K562 (cell line): ENCODE results near the gene CR2. TPM values are rescaled to one million over a fixed set of nuclear protein-coding genes. Genes with fewer than 3 reads are reported as not detected.

Experiments used
- ATAC-seq: fragments of 200-7000 bp; cut with Tn5 transposase; 3 replicates; pipeline ENCODE4 v1.9.1; 2020; ENCODE audit warnings: moderate library complexity
- BruUV-seq: library from RNA; stranded (reverse); fragments of 400-500 nt; replicated peaks from 2 replicates; lab custom pipeline; 2021; lab: Mats Ljungman, UMichigan
- CTCF ChIA-PET: fragments of 300-600 bp; formaldehyde crosslinking; extraction: SDS; loops from one replicate; lab custom pipeline; 2021; ENCODE audit warnings: low intra/inter-chr PET ratio; lab: Yijun Ruan, JAX
- POLR2A ChIA-PET: fragments of 300-600, 350-650 bp; sonication (Branson Sonifier 250); formaldehyde crosslinking; extraction: SDS; loops from one replicate; lab custom pipeline; 2021; ENCODE audit warnings: antibody characterized with exemption, inconsistent platforms; lab: Yijun Ruan, JAX
- DNase-seq, 4 experiments: peaks; one replicate each; pipeline versions ENCODE4 v3.0.0 to v3.0.0-alpha.2; 2011 to 2018; ENCODE audit warnings: low spot score in 3 of 4, mixed read lengths in 3 of 4; ENCODE audit errors: extremely low read depth in 1 of 4
- FAIRE-seq: peaks from 2 replicates; lab custom pipeline; 2011; peaks lifted over from hg19 to GRCh38; lab: Jason Lieb, UNC
- H2AFZ ChIP-seq: 2 replicates; pipeline ENCODE4 v1.6.0; 2011; ENCODE audit warnings: low read depth, low read length, control low read depth, inconsistent platforms
- H3K27ac ChIP-seq: fragments of 200-600 bp; 3 replicates; pipeline ENCODE4 v1.8.0; 2011; ENCODE audit warnings: low read depth, mild to moderate bottlenecking, control low read depth, inconsistent platforms, low read length, moderate library complexity, mixed read lengths; ENCODE audit errors: extremely low read depth
- H3K27me3 ChIP-seq, 2 experiments: fragments of 300-600 bp in 1 of 2; 2 replicates in 1 of 2; 3 replicates in 1 of 2; pipeline versions ENCODE4 v1.6.0 to v1.8.0; 2011; ENCODE audit warnings: inconsistent platforms in 2 of 2, low read length in 2 of 2, mild to moderate bottlenecking in 1 of 2, mixed read lengths in 1 of 2, moderate library complexity in 1 of 2; ENCODE audit not compliant: control insufficient read depth in 2 of 2, insufficient read depth in 2 of 2
- H3K36me3 ChIP-seq: fragments of 300-600 bp; 3 replicates; pipeline ENCODE4 v1.8.0; 2011; ENCODE audit warnings: mild to moderate bottlenecking, low read length, inconsistent platforms; ENCODE audit not compliant: control insufficient read depth, insufficient read depth
- H3K4me1 ChIP-seq, 2 experiments: fragments of 200-600 bp in 1 of 2; replicated peaks in 1 of 2; 2 replicates in 1 of 2; 3 replicates in 1 of 2; pipeline versions ENCODE4 v1.5.1 to v1.8.0; 2011; ENCODE audit warnings: inconsistent platforms in 2 of 2, low read length in 2 of 2, mild to moderate bottlenecking in 1 of 2, mixed read lengths in 1 of 2, moderate library complexity in 1 of 2; ENCODE audit not compliant: control insufficient read depth in 2 of 2, insufficient read depth in 2 of 2
- H3K4me2 ChIP-seq: 2 replicates; pipeline ENCODE4 v1.6.1; 2011; ENCODE audit warnings: low read length, control low read depth, inconsistent platforms, mixed read lengths; ENCODE audit not compliant: insufficient read depth
- H3K4me3 ChIP-seq: fragments of 200-600 bp; sonication (generic), shearing (Covaris generic); 2 replicates; pipeline ENCODE4 v1.5.1; 2016; ENCODE audit warnings: control low read depth, inconsistent platforms
- H3K79me2 ChIP-seq: fragments of 200-600 bp; 3 replicates; pipeline ENCODE4 v1.8.0; 2011; ENCODE audit warnings: low read length, inconsistent platforms; ENCODE audit not compliant: control insufficient read depth, insufficient read depth
- H3K9ac ChIP-seq, 2 experiments: 2 replicates each; pipeline versions ENCODE4 v1.6.0 to v1.6.1; 2011; ENCODE audit warnings: low read depth in 2 of 2, low read length in 2 of 2, control low read depth in 1 of 2, inconsistent platforms in 1 of 2, mild to moderate bottlenecking in 1 of 2, mixed read lengths in 1 of 2; ENCODE audit not compliant: insufficient read depth in 1 of 2
- H3K9me1 ChIP-seq: one replicate; pipeline ENCODE4 v1.6.0; 2011; ENCODE audit warnings: inconsistent platforms, mild to moderate bottlenecking, low read length, moderate library complexity; ENCODE audit not compliant: control insufficient read depth, insufficient read depth
- H3K9me3 ChIP-seq: replicated peaks from 2 replicates; pipeline ENCODE4 v1.5.1; 2011; ENCODE audit warnings: low read depth, low read length, inconsistent platforms; ENCODE audit not compliant: control insufficient read depth, insufficient read depth
- H4K20me1 ChIP-seq: replicated peaks from 2 replicates; pipeline ENCODE4 v1.6.1; 2011; ENCODE audit warnings: low read length, inconsistent platforms, mixed read lengths; ENCODE audit not compliant: control insufficient read depth, insufficient read depth
- CBX8 ChIP-seq: fragments of 200-600 bp; sonication (generic); IDR thresholded peaks from 2 replicates; pipeline ENCODE4 v1.6.1; 2012; ENCODE audit warnings: borderline replicate concordance, mixed run types, low read depth, mild to moderate bottlenecking, moderate library complexity, mixed read lengths, low read length, control low read depth, inconsistent platforms; ENCODE audit not compliant: poor library complexity, severe bottlenecking; ENCODE audit errors: extremely low read depth
- ETV5 ChIP-seq: sonication (generic); formaldehyde crosslinking; IDR thresholded peaks from 2 replicates; pipeline ENCODE4 v1.4.0; 2020; ENCODE audit warnings: low read depth, mild to moderate bottlenecking, missing genetic modification reagents
- GMEB1 ChIP-seq: fragments of 250-450 bp; sonication (Bioruptor Pico); IDR thresholded peaks from 2 replicates; pipeline ENCODE4 v1.4.0; 2020; ENCODE audit warnings: mild to moderate bottlenecking
- HMG20B ChIP-seq: fragments of 250-450 bp; sonication (Bioruptor Pico); IDR thresholded peaks from 2 replicates; pipeline ENCODE4 v1.5.0; 2021; ENCODE audit warnings: mild to moderate bottlenecking
- POLR2AphosphoS2 ChIP-seq: IDR thresholded peaks from 2 replicates; pipeline ENCODE4 v1.6.1; 2012; ENCODE audit warnings: low read length, improper control_type of control experiment
- PREB ChIP-seq: sonication (generic); formaldehyde crosslinking; IDR thresholded peaks from 2 replicates; pipeline ENCODE4 v1.8.1; 2023; ENCODE audit warnings: mild to moderate bottlenecking, missing genetic modification reagents
- RBBP5 ChIP-seq: fragments of 200-600 bp; sonication (generic); IDR thresholded peaks from 2 replicates; pipeline ENCODE4 v1.6.1; 2012; ENCODE audit warnings: borderline replicate concordance, mild to moderate bottlenecking, low read length, control low read depth, inconsistent platforms; ENCODE audit not compliant: insufficient read depth, poor library complexity, severe bottlenecking
- RUNX1 ChIP-seq: sonication (generic); IDR thresholded peaks from 2 replicates; pipeline ENCODE4 v1.6.1; 2016; ENCODE audit warnings: antibody characterized with exemption, low read depth
- SREBF2 ChIP-seq: sonication (generic); formaldehyde crosslinking; IDR thresholded peaks from 2 replicates; pipeline ENCODE4 v1.4.0; 2020; ENCODE audit warnings: mild to moderate bottlenecking, missing genetic modification reagents
- ZBTB11 ChIP-seq, 3 experiments: fragments of 200-800 bp in 1 of 3; fragments of 250-450 bp in 1 of 3; fragments of 450-650 bp in 1 of 3; sonication (Bioruptor Pico) in 1 of 3; sonication (Bioruptor generic) in 1 of 3; formaldehyde crosslinking in 1 of 3; IDR thresholded peaks; 2 replicates each; pipeline versions ENCODE4 v1.6.1 to v1.8.0; 2016 to 2022; ENCODE audit warnings: mild to moderate bottlenecking in 2 of 3, missing genetic modification characterization in 2 of 3, missing compliant biosample characterization in 1 of 3, moderate library complexity in 1 of 3
- ZNF124 ChIP-seq: sonication (generic); formaldehyde crosslinking; IDR thresholded peaks from 2 replicates; pipeline ENCODE4 v1.8.1; 2022; ENCODE audit warnings: missing genetic modification reagents
- ZNF780A ChIP-seq: fragments of 250-450 bp; sonication (Bioruptor Pico); IDR thresholded peaks from 2 replicates; pipeline ENCODE4 v1.5.0; 2021; ENCODE audit warnings: mild to moderate bottlenecking
- ZNF785 ChIP-seq: fragments of 250-450 bp; sonication (Bioruptor Pico); IDR thresholded peaks from 2 replicates; pipeline ENCODE4 v1.4.0; 2020; ENCODE audit warnings: mild to moderate bottlenecking
- WGBS: fragments of 100-300 bp; shearing (Covaris generic); methylation state at CpG from one replicate; pipeline ENCODE4 v1.1.6; 2016; ENCODE audit warnings: low coverage, mixed read lengths; ENCODE audit not compliant: insufficient coverage; ENCODE audit errors: missing lambda C conversion rate; 5-methylcytosine and 5-hydroxymethylcytosine counted together
- in situ Hi-C: fragments of 300-500 bp; cut with MboI; formaldehyde crosslinking; loops from 4 replicates; pipeline ENCODE4 v1.15.0; 2018; ENCODE audit warnings: inconsistent platforms, mixed read lengths
- intact Hi-C: fragments of 100-400 bp; cut with micrococcal nuclease; formaldehyde crosslinking; loops from 2 replicates; pipeline ENCODE4 v1.14.2; 2022
- polyA plus RNA-seq, 8 experiments: library from polyadenylated mRNA; depleted of rRNA in 4 of 8; stranded (reverse) in 5 of 8; unstranded in 3 of 8; fragments of >200 nt; fragmentation: Nextera tagmentation in 2 of 8; fragmentation: Illumina TruSeq in 1 of 8; extraction: Ambion mirVana in 2 of 8; extraction: Trizol in 1 of 8; gene quantifications; 2 replicates each; pipeline versions ENCODE4 v1.2.1 to v1.2.3, GENCODE V29; 2011 to 2014; ENCODE audit warnings: inconsistent platforms in 1 of 8, missing spikeins in 1 of 8
- total RNA-seq, 7 experiments: library from RNA; depleted of rRNA in 6 of 7; stranded (reverse); fragments of >200 nt in 6 of 7; fragmentation: Illumina TruSeq in 2 of 7; extraction: Trizol in 2 of 7; gene quantifications; 2 replicates each; pipeline versions ENCODE4 v1.2.1 to v1.2.3, GENCODE V29; 2011 to 2021; ENCODE audit warnings: low replicate concordance in 1 of 7

Gene CR2
- total and polyA plus RNA-seq, 9 of the 15 experiments (the other 6 are each of a cell fraction or from before 2014, with no cell fraction given): 0.07 to 0.67 (median 0.37) TPM

- H3K79me2 ChIP-seq: no peaks in the 10 kb centered on the region
- H4K20me1 ChIP-seq: no peaks in the 10 kb centered on the region
- H3K9me1 ChIP-seq: no peaks in the 10 kb centered on the region
- H3K27me3 ChIP-seq: no peaks in the 10 kb centered on the region
- H3K4me2 ChIP-seq: peak overlapping the region; percentile 54
- H3K4me1 ChIP-seq: peaks cover 13 to 25% of the 10 kb centered on the region in 2 experiments; a peak in 4 of 5 replicates
- H3K4me3 ChIP-seq: peak overlapping the region; percentile 27
- H2AFZ ChIP-seq: peak overlapping the region; percentile 72
- ATAC-seq (peak; percentile 91), DNase-seq (peak; percentile 42 to 100 (median 68)), FAIRE-seq (peak; percentile 100)
- no TSS peak for BruUV-seq
- ChIA-PET CTCF (interaction anchor here (0.6 kb wide), 1 partner anchor 20 kb away, joined by 3 read pairs; no protein-coding TSS in a partner anchor), POLR2A (interaction anchor here (0.6 to 1.8 kb wide), 23 partner anchors 9 to 907 kb away, joined by 3 to 8 read pairs (median 4); partner anchors contain the start of genes CD55, CR1L, EIF2D and PFKFB2)
- peaks cover 10% of the 10 kb centered on the region for H3K9me3 ChIP-seq
- H3K27ac ChIP-seq: peak overlapping the region; percentile 92
- intact Hi-C loops (loop anchor here (1.0 kb wide), 1 partner anchor 20 kb away; no protein-coding TSS in a partner anchor), in situ Hi-C loops (loop anchor here (25.0 kb wide), 1 partner anchor 907 kb away; the partner anchor contains the start of gene EIF2D)
- peak overlapping the region; percentile 53 to 84; a peak in 3 of 4 replicates for H3K9ac ChIP-seq
- under 1% methylated on average over 23 of the region's 23 CpGs for WGBS
- H3K36me3 ChIP-seq: no peaks in the 10 kb centered on the region
- TF ChIP-seq ETV5 (0 out of 2 replicates have a peak, but pooled peaks have one; percentile 25), GMEB1 (CRISPR knock-in tag) (no peak), RBBP5 (no peak), RUNX1 (peak; percentile 97; the same call in 1 of the 2 replicates), ZNF785 (CRISPR knock-in tag) (no peak), POLR2AphosphoS2 (no peak), ZNF124 (CRISPR knock-in tag) (no peak), ZNF780A (CRISPR knock-in tag) (no peak), SREBF2 (CRISPR knock-in tag) (no peak), ZBTB11 (CRISPR knock-in tag; IDR thresholded peaks at IDR 0.05) (peak in 1 of 3 experiments; percentile 76; a peak in 2 of 6 replicates), CBX8 (no peak), HMG20B (CRISPR knock-in tag) (no peak), PREB (no peak)
Measured at GRCh38 chr1:207519505-207520399, 65.6 kb downstream of the CR2 start.
